Measurements from ENCODE around the gene CD86.

DNA sequence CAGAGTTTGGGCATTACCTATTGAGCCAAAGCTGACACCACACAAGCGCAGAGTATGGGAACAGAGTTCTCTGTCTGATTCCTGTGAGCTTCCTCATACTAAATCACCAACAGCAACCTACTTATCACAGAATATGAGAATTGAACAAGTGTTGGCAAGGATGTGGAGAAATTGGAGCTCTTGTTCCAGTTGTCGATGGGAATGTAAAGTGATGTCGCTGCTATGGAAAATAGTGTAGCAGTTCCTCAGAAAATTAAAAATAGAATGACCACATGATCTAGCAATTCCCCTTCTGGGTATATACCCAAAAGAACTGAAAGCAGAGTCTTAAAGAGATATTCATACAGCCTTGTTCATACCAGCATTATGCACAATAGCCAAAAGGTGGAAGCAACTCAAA, 33.4 kb downstream of the CD86 start:
- TF ChIP-seq, protein P1, sequence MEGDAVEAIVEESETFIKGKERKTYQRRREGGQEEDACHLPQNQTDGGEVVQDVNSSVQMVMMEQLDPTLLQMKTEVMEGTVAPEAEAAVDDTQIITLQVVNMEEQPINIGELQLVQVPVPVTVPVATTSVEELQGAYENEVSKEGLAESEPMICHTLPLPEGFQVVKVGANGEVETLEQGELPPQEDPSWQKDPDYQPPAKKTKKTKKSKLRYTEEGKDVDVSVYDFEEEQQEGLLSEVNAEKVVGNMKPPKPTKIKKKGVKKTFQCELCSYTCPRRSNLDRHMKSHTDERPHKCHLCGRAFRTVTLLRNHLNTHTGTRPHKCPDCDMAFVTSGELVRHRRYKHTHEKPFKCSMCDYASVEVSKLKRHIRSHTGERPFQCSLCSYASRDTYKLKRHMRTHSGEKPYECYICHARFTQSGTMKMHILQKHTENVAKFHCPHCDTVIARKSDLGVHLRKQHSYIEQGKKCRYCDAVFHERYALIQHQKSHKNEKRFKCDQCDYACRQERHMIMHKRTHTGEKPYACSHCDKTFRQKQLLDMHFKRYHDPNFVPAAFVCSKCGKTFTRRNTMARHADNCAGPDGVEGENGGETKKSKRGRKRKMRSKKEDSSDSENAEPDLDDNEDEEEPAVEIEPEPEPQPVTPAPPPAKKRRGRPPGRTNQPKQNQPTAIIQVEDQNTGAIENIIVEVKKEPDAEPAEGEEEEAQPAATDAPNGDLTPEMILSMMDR (IDR thresholded peaks at IDR 0.05), result no peak
- TF ChIP-seq POLR2A (IDR thresholded peaks at IDR 0.05), result no peak

Measured in right lobe of liver (tissue), 4 donors.